GM18505 (cell line): ENCODE measurements around the gene NRP1.
"Not testable (repeated sequence)": the region's sequence is repeated elsewhere in the genome, so short reads cannot be mapped to it uniquely, and the experiment has no call there.

Experiments used
- ATAC-seq: cut with Tn5 transposase; IDR thresholded peaks from one replicate; pipeline ENCODE4 v1.9.1; 2021; ENCODE audit not compliant: unreplicated experiment
- POLR2A ChIP-seq: IDR thresholded peaks from 4 replicates; pipeline ENCODE4 v1.6.1; 2011; ENCODE audit warnings: borderline replicate concordance; ENCODE audit not compliant: insufficient read depth, insufficient read length; ENCODE audit errors: extremely low read depth

Gene NRP1

DNA sequence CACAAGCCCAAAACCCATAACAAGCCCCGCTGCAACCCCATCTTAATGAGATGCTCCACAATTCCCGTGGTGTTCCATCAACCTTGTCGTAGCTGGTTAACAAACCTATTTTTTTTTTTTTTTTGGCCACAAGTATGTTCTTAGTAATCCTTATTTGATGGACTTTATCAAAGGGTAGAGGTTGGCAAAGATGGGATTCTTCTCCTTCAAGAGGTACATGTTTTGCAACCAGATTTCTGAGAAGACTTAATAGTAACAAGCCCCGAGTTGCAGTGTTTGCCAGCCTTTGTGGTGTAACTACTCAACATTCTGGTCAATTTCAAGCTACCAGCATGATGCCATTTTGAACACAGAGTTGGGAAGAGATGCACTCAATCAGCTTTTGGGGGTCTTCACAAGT lies 181.7 kb downstream of the NRP1 start:
- no peak for ATAC-seq
- no peak for TF ChIP-seq POLR2A

DNA sequence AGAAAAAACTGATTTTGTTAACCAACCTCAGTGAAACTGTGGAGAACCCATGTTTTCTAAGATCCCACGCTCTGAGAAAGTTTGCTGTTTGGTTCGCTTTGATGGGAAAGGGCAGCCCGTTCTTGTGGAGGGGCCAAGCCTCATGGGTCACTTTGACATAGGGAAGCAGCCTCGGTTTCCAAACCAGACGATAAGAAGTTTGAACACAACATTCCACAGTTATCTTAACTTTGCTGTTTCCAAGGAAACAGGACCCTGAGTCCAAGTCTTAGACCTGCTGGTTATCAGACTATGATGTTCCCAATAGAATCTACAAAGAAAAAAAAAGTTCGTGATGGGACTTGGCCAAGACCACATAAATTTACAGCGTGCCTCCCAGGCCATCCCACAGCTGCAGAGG lies 182.3 kb downstream of the NRP1 start:
- no peak for ATAC-seq
- TF ChIP-seq POLR2A, result no peak

GRCh38 chr10:33151344-33151864 lies 183.1 kb downstream of the NRP1 start:
- no peak for TF ChIP-seq POLR2A
- ATAC-seq, result no peak

- TF ChIP-seq POLR2A, result no peak
- no peak for ATAC-seq
Measured at GRCh38 chr10:33150889-33151288, 183.6 kb downstream of the NRP1 start.

DNA sequence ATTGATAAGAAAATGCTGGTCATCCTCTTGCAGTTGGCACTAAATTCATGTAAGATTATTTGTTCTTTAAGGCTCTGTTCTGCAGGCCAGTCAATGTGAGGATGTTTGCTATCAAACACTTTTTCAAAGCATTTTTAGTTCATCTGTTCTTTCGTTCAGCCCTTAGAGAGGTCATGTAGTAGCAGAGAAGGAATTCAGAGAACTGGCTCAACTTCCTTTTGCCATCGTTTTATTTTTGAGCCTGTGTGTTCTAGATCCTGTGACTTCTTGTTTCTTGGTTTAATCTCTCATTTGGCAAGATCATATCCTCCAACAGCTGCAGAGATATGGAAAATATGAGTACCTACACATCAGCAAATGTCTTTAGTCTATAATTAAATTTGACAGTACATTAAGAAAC lies 184.3 kb downstream of the NRP1 start:
- ATAC-seq, result no peak
- TF ChIP-seq POLR2A, result no peak

DNA sequence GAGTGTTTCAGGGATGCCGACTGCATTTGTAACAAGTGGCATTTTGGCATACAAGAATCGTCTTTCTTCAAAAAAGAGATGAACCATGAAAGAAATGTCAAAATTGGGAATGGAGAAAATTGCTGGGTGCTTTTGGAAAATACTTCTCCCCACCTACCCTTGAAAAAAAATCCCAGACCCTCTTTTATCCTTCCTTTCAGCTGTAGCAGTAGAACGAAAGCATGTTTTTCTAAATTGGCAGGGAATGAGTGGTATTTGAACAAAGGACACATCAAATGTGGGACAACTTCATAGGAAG lies 187.5 kb downstream of the NRP1 start:
- ATAC-seq, result no peak
- TF ChIP-seq POLR2A, result no peak

GRCh38 chr10:33146189-33147012 lies 188.1 kb downstream of the NRP1 start:
- no peak for TF ChIP-seq POLR2A
- ATAC-seq, result no peak

- TF ChIP-seq POLR2A, result no peak
- ATAC-seq, result no peak
Measured at GRCh38 chr10:33145451-33146188, 188.8 kb downstream of the NRP1 start.

- ATAC-seq, result no peak
Measured at GRCh38 chr10:33143160-33143728, 191.2 kb downstream of the NRP1 start.

GRCh38 chr10:33142295-33142694 lies 192.2 kb downstream of the NRP1 start:
- ATAC-seq, result no peak
- TF ChIP-seq POLR2A, result no peak

More at GRCh38 chr10:33143160-33143728, 191.2 kb downstream of the NRP1 start:
- no peak for TF ChIP-seq POLR2A

DNA sequence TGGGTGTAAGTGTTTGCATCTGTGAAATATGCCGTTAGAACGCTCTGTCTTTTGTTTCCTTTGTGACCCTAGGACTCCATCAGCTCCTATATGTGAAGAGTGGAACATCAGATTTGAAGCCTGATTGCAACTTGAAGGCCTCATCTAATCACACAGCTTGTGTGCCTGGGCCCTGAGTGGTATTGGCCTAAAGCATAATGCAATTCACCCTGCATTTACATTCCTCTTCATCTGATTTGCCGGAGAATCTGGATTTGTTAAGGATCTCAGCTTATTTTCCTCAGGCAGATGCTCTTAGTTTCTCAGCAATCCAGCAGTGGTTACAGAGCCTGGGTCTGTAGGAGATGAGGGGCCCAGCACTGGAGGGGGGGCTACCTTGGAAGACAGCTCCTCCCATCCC lies 193.2 kb downstream of the NRP1 start:
- no peak for TF ChIP-seq POLR2A
- ATAC-seq, result no peak

DNA sequence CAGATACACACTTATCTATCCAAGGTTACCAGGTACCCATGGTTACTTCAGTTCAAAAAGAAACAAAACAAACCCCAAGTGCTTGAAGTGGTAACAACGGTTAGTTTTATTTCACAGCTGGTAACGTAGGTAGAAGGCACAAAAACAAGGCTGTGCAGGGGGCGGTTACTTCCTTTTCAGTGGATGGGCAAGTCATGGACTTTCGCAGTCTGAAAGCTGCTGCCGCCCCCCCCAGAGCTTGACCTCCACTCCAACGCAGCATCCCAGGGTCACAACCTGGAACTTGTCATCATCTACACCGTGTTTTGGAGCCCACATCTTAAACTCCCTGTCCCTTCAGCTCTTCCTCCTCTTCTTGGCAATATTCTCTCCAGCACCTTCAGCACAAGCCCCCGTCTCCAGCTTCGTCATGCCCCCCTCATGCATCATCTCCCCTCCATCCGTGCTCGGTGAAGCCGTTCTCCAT lies 195.3 kb downstream of the NRP1 start:
- ATAC-seq, result no peak
- TF ChIP-seq POLR2A, result no peak

DNA sequence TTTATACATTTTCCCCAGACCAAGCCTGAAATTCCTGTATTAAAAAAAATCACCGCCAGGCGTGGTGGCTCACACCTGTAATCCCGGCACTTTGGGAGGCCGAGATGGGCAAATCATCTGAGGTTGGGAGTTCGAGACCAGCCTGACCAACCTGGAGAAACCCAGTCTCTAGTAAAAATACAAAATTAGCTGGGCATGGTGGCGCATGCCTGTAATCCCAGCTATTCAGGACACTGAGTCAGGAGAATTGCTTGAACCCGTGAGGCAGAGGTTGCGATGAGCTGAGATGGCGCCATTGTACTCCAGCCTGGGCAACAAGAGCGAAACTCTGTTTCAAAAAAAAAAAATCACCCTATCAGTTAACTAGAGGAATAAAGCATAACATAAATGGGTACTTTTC lies 195.8 kb downstream of the NRP1 start:
- not testable (repeated sequence) for ATAC-seq

DNA sequence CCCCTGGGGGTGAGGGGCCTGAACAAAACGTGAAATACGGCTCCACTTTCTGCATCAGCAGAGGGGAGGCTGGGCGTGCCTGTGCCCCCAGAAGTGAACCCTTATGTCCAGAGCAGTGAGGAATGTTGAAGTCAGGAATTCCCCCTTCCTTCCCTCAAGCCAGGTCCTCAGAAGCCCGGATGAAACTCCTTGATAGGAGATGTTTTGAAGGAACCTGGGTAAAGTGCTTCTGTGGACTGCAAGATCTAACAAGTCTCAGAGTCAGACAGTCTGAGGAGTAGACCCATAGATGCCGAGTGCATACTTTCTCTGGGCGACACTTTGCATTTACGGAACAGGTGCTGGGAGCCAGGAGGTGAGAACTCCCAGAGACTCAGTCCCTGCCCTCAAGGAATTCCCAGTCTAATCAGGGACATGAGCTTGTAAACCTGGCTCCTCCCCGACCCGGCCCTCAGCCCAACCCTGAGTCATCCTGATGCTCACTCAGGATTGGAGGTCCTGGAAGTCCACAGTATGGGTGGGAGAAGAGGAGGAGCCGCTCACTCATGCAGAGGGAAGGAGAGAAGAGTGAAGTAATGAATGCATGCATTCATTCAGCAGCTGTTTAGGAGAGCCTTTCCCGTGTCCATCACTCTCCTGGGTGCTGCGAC lies 197.0 kb downstream of the NRP1 start:
- TF ChIP-seq POLR2A, result no peak

GRCh38 chr10:33136781-33137180 lies 197.7 kb downstream of the NRP1 start:
- no peak for TF ChIP-seq POLR2A
- ATAC-seq, result no peak

More for the DNA sequence above, 197.0 kb downstream of the NRP1 start:
- ATAC-seq, result no peak
